WTC11 (cell line): ENCODE results near the gene IL12RB2. TPM values are rescaled to one million over a fixed set of nuclear protein-coding genes. Genes with fewer than 3 reads are reported as not detected.
A peak's percentile ranks its signal among the peaks of the same experiment; 100 is the strongest.

ENCODE experiments used
- ATAC-seq: fragments of 200-7000 bp; cut with Tn5 transposase; 2 replicates; pipeline ENCODE4 v1.10.0; 2021; ENCODE audit warnings: mild to moderate bottlenecking, moderate library complexity
- CTCF ChIA-PET: fragments of 300-600 bp; sonication (Branson Sonifier 250); formaldehyde crosslinking; loops from one replicate; lab custom pipeline; 2021; ENCODE audit warnings: antibody characterized with exemption; lab: Charles Lee
- POLR2A ChIA-PET: fragments of 350-600 bp; sonication (Branson Sonifier 250); formaldehyde crosslinking; loops from one replicate; lab custom pipeline; 2021; ENCODE audit warnings: antibody characterized with exemption; lab: Charles Lee
- DNase-seq: peaks from one replicate; pipeline ENCODE4 v3.0.0; 2021; ENCODE audit warnings: low spot score
- H3K27ac Mint-ChIP-seq: 2 replicates; pipeline ENCODE4 v1.8.0; 2021; ENCODE audit warnings: mixed read lengths
- H3K27me3 Mint-ChIP-seq: 2 replicates; pipeline ENCODE4 v1.8.0; 2021; ENCODE audit warnings: low read depth, mild to moderate bottlenecking, moderate library complexity, mixed read lengths
- H3K36me3 Mint-ChIP-seq: 2 replicates; pipeline ENCODE4 v1.8.0; 2021; ENCODE audit warnings: mixed read lengths
- H3K4me1 Mint-ChIP-seq: 2 replicates; pipeline ENCODE4 v1.8.0; 2022; ENCODE audit warnings: mixed read lengths
- H3K4me3 Mint-ChIP-seq: 2 replicates; pipeline ENCODE4 v1.8.0; 2021; ENCODE audit warnings: mild to moderate bottlenecking, moderate library complexity, mixed read lengths
- H3K9me3 Mint-ChIP-seq: 2 replicates; pipeline ENCODE4 v1.8.0; 2021; ENCODE audit warnings: mixed read lengths
- CREM ChIP-seq: sonication (generic); formaldehyde crosslinking; IDR thresholded peaks from 2 replicates; pipeline ENCODE4 v1.8.1; 2022; ENCODE audit warnings: mild to moderate bottlenecking, missing genetic modification reagents, moderate library complexity
- EMX1 ChIP-seq: fragments of 250-450 bp; sonication (Bioruptor Pico); IDR thresholded peaks from 2 replicates; pipeline ENCODE4 v1.8.0; 2021; ENCODE audit warnings: mild to moderate bottlenecking
- FOXJ3 ChIP-seq: sonication (generic); formaldehyde crosslinking; IDR thresholded peaks from 2 replicates; pipeline ENCODE4 v1.9.0; 2021; ENCODE audit warnings: missing genetic modification reagents, mild to moderate bottlenecking, borderline replicate concordance
- FOXP1 ChIP-seq: sonication (generic); formaldehyde crosslinking; IDR thresholded peaks from 2 replicates; pipeline ENCODE4 v1.8.0; 2022; ENCODE audit warnings: missing genetic modification reagents, mild to moderate bottlenecking, moderate library complexity, borderline replicate concordance
- GABPB1 ChIP-seq: sonication (generic); formaldehyde crosslinking; IDR thresholded peaks from 2 replicates; pipeline ENCODE4 v1.8.1; 2023; ENCODE audit warnings: mild to moderate bottlenecking, missing genetic modification reagents
- GRHL2 ChIP-seq: fragments of 250-450 bp; sonication (Bioruptor Pico); IDR thresholded peaks from 2 replicates; pipeline ENCODE4 v1.8.0; 2022; ENCODE audit warnings: mild to moderate bottlenecking, moderate library complexity; ENCODE audit not compliant: insufficient replicate concordance, severe bottlenecking
- GTF2I ChIP-seq: fragments of 250-450 bp; sonication (Bioruptor Pico); conservative IDR thresholded peaks from 2 replicates; pipeline ENCODE4 v1.4.0; 2021; ENCODE audit warnings: mild to moderate bottlenecking
- JAZF1 ChIP-seq: fragments of 250-450 bp; sonication (Bioruptor Pico); IDR thresholded peaks from 2 replicates; pipeline ENCODE4 v1.9.0; 2021; ENCODE audit warnings: moderate library complexity, mild to moderate bottlenecking, inconsistent platforms
- MXD4 ChIP-seq: fragments of 250-450 bp; sonication (Bioruptor Pico); IDR thresholded peaks from 2 replicates; pipeline ENCODE4 v1.8.0; 2021; ENCODE audit warnings: mild to moderate bottlenecking, moderate library complexity, borderline replicate concordance
- NFATC4 ChIP-seq: fragments of 250-450 bp; sonication (Bioruptor Pico); IDR thresholded peaks from 2 replicates; pipeline ENCODE4 v1.9.0; 2021; ENCODE audit warnings: mild to moderate bottlenecking
- RELA ChIP-seq: sonication (generic); formaldehyde crosslinking; IDR thresholded peaks from 2 replicates; pipeline ENCODE4 v1.8.1; 2022; ENCODE audit warnings: missing genetic modification reagents, mild to moderate bottlenecking, borderline replicate concordance
- SMAD3 ChIP-seq: sonication (generic); formaldehyde crosslinking; IDR thresholded peaks from 2 replicates; pipeline ENCODE4 v1.8.0; 2022; ENCODE audit warnings: missing genetic modification reagents, mild to moderate bottlenecking, borderline replicate concordance
- TEAD4 ChIP-seq: sonication (generic); formaldehyde crosslinking; IDR thresholded peaks from 2 replicates; pipeline ENCODE4 v1.8.0; 2022; ENCODE audit warnings: mild to moderate bottlenecking, missing genetic modification reagents
- ZNF423 ChIP-seq: fragments of 250-450 bp; sonication (Bioruptor Pico); IDR thresholded peaks from 2 replicates; pipeline ENCODE4 v2.1.2; 2022; ENCODE audit warnings: mild to moderate bottlenecking, moderate library complexity
- total RNA-seq: library from RNA; stranded (reverse); gene quantifications from 3 replicates; pipeline ENCODE4 v1.2.3, GENCODE V29; 2021
- TF ChIP-seq, protein P1 (sequence below): sonication (generic); formaldehyde crosslinking; IDR thresholded peaks from 2 replicates; pipeline ENCODE4 v1.8.1; 2023; ENCODE audit warnings: mild to moderate bottlenecking, moderate library complexity, missing genetic modification reagents
- TF ChIP-seq, protein P2 (sequence below): fragments of 250-450 bp; sonication (Bioruptor Pico); IDR thresholded peaks from 2 replicates; pipeline ENCODE4 v1.9.0; 2021; ENCODE audit warnings: mild to moderate bottlenecking
- TF ChIP-seq, protein P3 (sequence below): fragments of 200-600 bp; IDR thresholded peaks from 2 replicates; pipeline ENCODE4 v1.8.0; 2022; ENCODE audit warnings: antibody characterized with exemption
- TF ChIP-seq, protein P4 (sequence below): sonication (generic); formaldehyde crosslinking; IDR thresholded peaks from 2 replicates; pipeline ENCODE4 v1.8.1; 2023; ENCODE audit warnings: mild to moderate bottlenecking, missing genetic modification reagents, moderate library complexity

Gene IL12RB2
- total RNA-seq, 1 experiment from 2014 or later, result 0.81 TPM

DNA sequence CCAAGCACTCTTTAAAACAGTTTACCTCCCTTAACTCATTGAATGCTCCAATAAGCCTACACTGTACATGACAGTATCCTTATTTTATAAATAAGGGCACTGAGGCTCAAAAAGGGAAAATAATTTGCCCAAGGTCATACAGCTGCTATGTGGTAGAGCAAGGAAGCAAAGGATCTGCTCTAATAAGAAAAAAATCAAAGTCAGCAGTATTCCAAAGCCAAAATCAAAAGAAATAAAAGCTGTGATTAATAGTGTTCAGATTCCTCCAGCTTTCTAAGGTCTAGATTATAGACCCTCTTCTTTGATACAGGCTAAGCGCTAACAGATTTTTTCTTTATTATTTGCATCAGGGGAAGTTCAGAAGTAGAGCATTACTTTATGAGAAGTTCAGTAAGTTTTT lies 39.3 kb downstream of the IL12RB2 start (continued):
- TF ChIP-seq, protein P1, sequence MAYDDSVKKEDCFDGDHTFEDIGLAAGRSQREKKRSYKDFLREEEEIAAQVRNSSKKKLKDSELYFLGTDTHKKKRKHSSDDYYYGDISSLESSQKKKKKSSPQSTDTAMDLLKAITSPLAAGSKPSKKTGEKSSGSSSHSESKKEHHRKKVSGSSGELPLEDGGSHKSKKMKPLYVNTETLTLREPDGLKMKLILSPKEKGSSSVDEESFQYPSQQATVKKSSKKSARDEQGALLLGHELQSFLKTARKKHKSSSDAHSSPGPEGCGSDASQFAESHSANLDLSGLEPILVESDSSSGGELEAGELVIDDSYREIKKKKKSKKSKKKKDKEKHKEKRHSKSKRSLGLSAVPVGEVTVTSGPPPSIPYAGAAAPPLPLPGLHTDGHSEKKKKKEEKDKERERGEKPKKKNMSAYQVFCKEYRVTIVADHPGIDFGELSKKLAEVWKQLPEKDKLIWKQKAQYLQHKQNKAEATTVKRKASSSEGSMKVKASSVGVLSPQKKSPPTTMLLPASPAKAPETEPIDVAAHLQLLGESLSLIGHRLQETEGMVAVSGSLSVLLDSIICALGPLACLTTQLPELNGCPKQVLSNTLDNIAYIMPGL (CRISPR knock-in tag), result no peak
- TF ChIP-seq ZNF423 (CRISPR knock-in tag) (no peak), GTF2I (no peak), SMAD3 (CRISPR knock-in tag) (no peak), FOXP1 (CRISPR knock-in tag) (no peak), JAZF1 (CRISPR knock-in tag) (no peak), GABPB1 (CRISPR knock-in tag) (no peak)
- TF ChIP-seq, protein P2, sequence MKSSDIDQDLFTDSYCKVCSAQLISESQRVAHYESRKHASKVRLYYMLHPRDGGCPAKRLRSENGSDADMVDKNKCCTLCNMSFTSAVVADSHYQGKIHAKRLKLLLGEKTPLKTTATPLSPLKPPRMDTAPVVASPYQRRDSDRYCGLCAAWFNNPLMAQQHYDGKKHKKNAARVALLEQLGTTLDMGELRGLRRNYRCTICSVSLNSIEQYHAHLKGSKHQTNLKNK (CRISPR knock-in tag), result no peak

DNA sequence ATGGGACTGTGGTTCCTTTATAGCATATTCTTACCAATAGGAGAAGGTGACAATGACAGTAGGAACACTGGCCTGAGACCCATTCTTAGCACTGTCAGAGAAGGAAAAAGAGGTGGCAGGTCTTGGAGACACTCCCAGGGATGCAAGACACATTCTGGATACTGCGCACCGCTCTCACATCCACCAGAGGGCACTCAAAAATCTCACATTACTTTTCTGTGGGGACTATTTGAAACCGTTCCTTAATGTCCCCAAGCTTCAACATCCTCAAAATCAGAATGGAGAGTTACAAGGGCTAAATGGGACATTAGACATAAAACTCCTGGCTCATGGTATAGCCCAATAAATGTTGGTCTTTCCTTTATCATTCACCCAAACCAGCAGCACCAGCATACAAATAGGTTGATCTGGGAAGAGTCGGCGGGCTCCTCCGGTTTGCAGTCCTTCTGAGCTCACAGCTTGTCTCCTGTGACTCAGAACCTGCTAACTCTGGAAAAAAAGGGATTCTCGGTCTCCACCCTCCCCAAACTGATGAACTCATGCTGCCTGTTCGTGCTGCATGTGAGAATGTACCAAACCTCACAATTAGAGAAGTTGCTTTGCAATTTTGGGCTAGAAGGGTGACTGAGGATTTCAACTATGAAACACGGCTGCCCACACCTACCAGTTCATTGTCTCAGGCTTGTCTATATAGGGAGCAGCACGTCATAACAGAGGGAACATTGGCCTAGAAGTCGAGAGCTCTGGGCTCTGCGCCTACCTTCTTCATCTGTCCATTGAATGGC lies 40.2 kb downstream of the IL12RB2 start:
- Mint-ChIP-seq H3K4me1 (peaks cover 26% of the 10 kb centered on the region), H3K9me3 (no peaks in the 10 kb centered on the region), H3K27ac (no peak overlapping the region), H3K27me3 (peaks cover 6% of the 10 kb centered on the region; the same call in 1 of the 2 replicates), H3K36me3 (no peaks in the 10 kb centered on the region), H3K4me3 (no peak overlapping the region)
- ChIA-PET POLR2A (interaction anchor here (0.8 to 1.2 kb wide), 4 partner anchors 42 to 337 kb away, joined by 3 to 4 read pairs (median 3); partner anchors contain the start of genes GADD45A and SERBP1), CTCF (interaction anchor here (0.6 to 6.6 kb wide), 36 partner anchors 10 to 185 kb away, joined by 3 to 89 read pairs (median 5); no protein-coding TSS in a partner anchor)
- DNase-seq (peak; percentile 49), ATAC-seq (peak; percentile 95)
- TF ChIP-seq FOXJ3 (CRISPR knock-in tag), result no peak
- TF ChIP-seq, protein P3, sequence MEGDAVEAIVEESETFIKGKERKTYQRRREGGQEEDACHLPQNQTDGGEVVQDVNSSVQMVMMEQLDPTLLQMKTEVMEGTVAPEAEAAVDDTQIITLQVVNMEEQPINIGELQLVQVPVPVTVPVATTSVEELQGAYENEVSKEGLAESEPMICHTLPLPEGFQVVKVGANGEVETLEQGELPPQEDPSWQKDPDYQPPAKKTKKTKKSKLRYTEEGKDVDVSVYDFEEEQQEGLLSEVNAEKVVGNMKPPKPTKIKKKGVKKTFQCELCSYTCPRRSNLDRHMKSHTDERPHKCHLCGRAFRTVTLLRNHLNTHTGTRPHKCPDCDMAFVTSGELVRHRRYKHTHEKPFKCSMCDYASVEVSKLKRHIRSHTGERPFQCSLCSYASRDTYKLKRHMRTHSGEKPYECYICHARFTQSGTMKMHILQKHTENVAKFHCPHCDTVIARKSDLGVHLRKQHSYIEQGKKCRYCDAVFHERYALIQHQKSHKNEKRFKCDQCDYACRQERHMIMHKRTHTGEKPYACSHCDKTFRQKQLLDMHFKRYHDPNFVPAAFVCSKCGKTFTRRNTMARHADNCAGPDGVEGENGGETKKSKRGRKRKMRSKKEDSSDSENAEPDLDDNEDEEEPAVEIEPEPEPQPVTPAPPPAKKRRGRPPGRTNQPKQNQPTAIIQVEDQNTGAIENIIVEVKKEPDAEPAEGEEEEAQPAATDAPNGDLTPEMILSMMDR, result peak; percentile 33
- no peak for TF ChIP-seq NFATC4 (CRISPR knock-in tag)
- TF ChIP-seq SMAD3 (CRISPR knock-in tag), result no peak
- TF ChIP-seq, protein P4, sequence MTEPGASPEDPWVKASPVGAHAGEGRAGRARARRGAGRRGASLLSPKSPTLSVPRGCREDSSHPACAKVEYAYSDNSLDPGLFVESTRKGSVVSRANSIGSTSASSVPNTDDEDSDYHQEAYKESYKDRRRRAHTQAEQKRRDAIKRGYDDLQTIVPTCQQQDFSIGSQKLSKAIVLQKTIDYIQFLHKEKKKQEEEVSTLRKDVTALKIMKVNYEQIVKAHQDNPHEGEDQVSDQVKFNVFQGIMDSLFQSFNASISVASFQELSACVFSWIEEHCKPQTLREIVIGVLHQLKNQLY (CRISPR knock-in tag), result no peak

DNA sequence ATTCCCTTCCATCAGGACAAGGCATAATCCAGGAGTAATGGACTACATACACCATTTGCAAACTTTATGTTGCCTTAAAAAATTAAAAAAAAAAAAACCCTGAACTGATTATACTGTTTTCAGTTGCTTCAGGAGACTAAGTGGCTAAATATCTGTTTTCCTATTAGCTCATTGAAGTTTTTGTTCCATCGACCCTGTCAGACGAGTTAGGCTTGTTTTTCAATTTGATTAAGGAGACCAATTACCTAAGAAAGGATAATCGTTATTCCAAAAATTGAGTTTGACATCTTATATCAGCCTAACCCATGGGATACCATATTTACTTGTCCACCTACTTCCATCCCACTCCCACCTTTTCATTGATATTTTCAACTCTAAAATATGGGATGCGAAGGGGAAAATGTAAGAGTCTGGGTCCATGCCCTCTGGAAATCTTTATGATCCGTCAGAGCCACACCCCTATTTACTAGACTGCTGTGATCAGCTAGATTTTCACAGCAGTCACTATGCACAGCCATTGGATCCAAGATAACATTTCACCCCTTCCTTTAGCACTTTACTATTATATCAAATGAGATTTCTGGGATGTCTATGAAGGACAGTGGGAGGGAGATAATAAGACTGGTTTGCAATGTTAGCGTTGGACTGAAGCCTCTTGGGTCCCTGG lies 41.0 kb downstream of the IL12RB2 start:
- DNase-seq (no peak), ATAC-seq (no peak)
- POLR2A ChIA-PET, result interaction anchor here (0.8 to 1.2 kb wide), 3 partner anchors 42 to 336 kb away, joined by 3 to 4 read pairs (median 3); partner anchors contain the start of genes GADD45A and SERBP1
- peaks cover 6% of the 10 kb centered on the region; the same call in 1 of the 2 replicates for H3K27me3 Mint-ChIP-seq
- H3K4me1 Mint-ChIP-seq, result peaks cover 20% of the 10 kb centered on the region
- no peaks in the 10 kb centered on the region for H3K36me3 Mint-ChIP-seq
- no peaks in the 10 kb centered on the region for H3K9me3 Mint-ChIP-seq
- H3K4me3 Mint-ChIP-seq, result no peak overlapping the region
- H3K27ac Mint-ChIP-seq, result no peak overlapping the region
- CTCF ChIA-PET, result interaction anchor here (0.5 to 6.6 kb wide), 34 partner anchors 9 to 184 kb away, joined by 3 to 89 read pairs (median 6); no protein-coding TSS in a partner anchor
- TF ChIP-seq GABPB1 (CRISPR knock-in tag), result no peak
- TF ChIP-seq EMX1 (CRISPR knock-in tag), result no peak
- TF ChIP-seq RELA (CRISPR knock-in tag), result no peak
- TF ChIP-seq GRHL2 (CRISPR knock-in tag), result no peak
- TF ChIP-seq TEAD4 (CRISPR knock-in tag), result no peak
- no peak for TF ChIP-seq MXD4 (CRISPR knock-in tag)
- TF ChIP-seq, protein P3, result no peak
- no peak for TF ChIP-seq CREM (CRISPR knock-in tag)
